IMR-90 (cell line): ENCODE measurements around the gene RGS4. TPM values are rescaled to one million over a fixed set of nuclear protein-coding genes. Genes with fewer than 3 reads are reported as not detected.

Experiments used
- ATAC-seq: fragments of 200-7000 bp; cut with Tn5 transposase; 2 replicates; pipeline ENCODE4 v1.9.1; 2020; ENCODE audit warnings: low read depth, mild to moderate bottlenecking, moderate library complexity
- BruUV-seq: library from RNA; stranded (reverse); fragments of 400-500 nt; replicated peaks from 2 replicates; lab custom pipeline; 2021; lab: Mats Ljungman, UMichigan
- CTCF ChIA-PET: fragments of 300-600 bp; formaldehyde crosslinking; extraction: SDS; loops from one replicate; lab custom pipeline; 2021; ENCODE audit warnings: antibody characterized with exemption; lab: Yijun Ruan, JAX
- POLR2A ChIA-PET: fragments of 300-600 bp; sonication (Branson Sonifier 250); formaldehyde crosslinking; loops from one replicate; lab custom pipeline; 2022; ENCODE audit warnings: antibody characterized with exemption; ENCODE audit not compliant: unreplicated experiment; lab: Charles Lee
- DNase-seq: peaks from one replicate; pipeline ENCODE4 v3.0.0; 2013
- H2AFZ ChIP-seq: replicated peaks from 2 replicates; pipeline ENCODE3; 2013; ENCODE audit warnings: low read length, mild to moderate bottlenecking; ENCODE audit not compliant: poor library complexity
- H2AK5ac ChIP-seq: 2 replicates; pipeline ENCODE4 v1.6.1; 2013; ENCODE audit warnings: low read depth, low read length, inconsistent platforms
- H2AK9ac ChIP-seq: replicated peaks from 2 replicates; pipeline ENCODE3; 2013; ENCODE audit warnings: mild to moderate bottlenecking, low read depth, low read length, moderate library complexity; ENCODE audit not compliant: poor library complexity
- H2BK120ac ChIP-seq: 2 replicates; pipeline ENCODE4 v1.6.1; 2013; ENCODE audit warnings: low read depth, low read length, inconsistent platforms
- H2BK15ac ChIP-seq: 3 replicates; pipeline ENCODE4 v1.6.1; 2013; ENCODE audit warnings: low read depth, low read length, inconsistent platforms
- H2BK20ac ChIP-seq: 2 replicates; pipeline ENCODE4 v1.6.1; 2013; ENCODE audit warnings: low read depth, mild to moderate bottlenecking, inconsistent platforms, low read length, moderate library complexity
- H2BK5ac ChIP-seq: 2 replicates; pipeline ENCODE4 v1.6.1; 2013; ENCODE audit warnings: mild to moderate bottlenecking, low read depth, low read length, inconsistent platforms; ENCODE audit not compliant: poor library complexity, severe bottlenecking
- H3K14ac ChIP-seq: replicated peaks from 2 replicates; pipeline ENCODE4 v1.6.1; 2013; ENCODE audit warnings: low read depth, low read length, inconsistent platforms
- H3K18ac ChIP-seq: 2 replicates; pipeline ENCODE4 v1.6.1; 2013; ENCODE audit warnings: low read depth, low read length, control low read depth
- H3K23ac ChIP-seq: 2 replicates; pipeline ENCODE4 v1.6.1; 2013; ENCODE audit warnings: low read depth, low read length, inconsistent platforms
- H3K27ac ChIP-seq: 2 replicates; pipeline ENCODE4 v1.5.1; 2013; ENCODE audit warnings: mild to moderate bottlenecking, control low read depth, low read length; ENCODE audit not compliant: insufficient read depth
- H3K27me3 ChIP-seq: 2 replicates; pipeline ENCODE4 v1.6.1; 2013; ENCODE audit warnings: low read length; ENCODE audit not compliant: control insufficient read depth, insufficient read depth
- H3K36me3 ChIP-seq: 2 replicates; pipeline ENCODE4 v1.6.1; 2013; ENCODE audit warnings: low read length, mixed read lengths; ENCODE audit not compliant: control insufficient read depth, insufficient read depth
- H3K4ac ChIP-seq: 2 replicates; pipeline ENCODE4 v1.6.1; 2013; ENCODE audit warnings: low read depth, low read length, inconsistent platforms
- H3K4me1 ChIP-seq: 2 replicates; pipeline ENCODE4 v1.6.1; 2013; ENCODE audit warnings: low read length, mixed read lengths; ENCODE audit not compliant: control insufficient read depth, insufficient read depth
- H3K4me2 ChIP-seq: 2 replicates; pipeline ENCODE4 v1.6.1; 2013; ENCODE audit warnings: low read depth, mild to moderate bottlenecking, control low read depth, low read length, moderate library complexity
- H3K4me3 ChIP-seq: 2 replicates; pipeline ENCODE4 v1.5.1; 2013; ENCODE audit warnings: low read depth, mild to moderate bottlenecking, control low read depth, low read length, moderate library complexity; ENCODE audit not compliant: insufficient read depth
- H3K56ac ChIP-seq: 2 replicates; pipeline ENCODE4 v1.6.1; 2013; ENCODE audit warnings: low read length, inconsistent platforms; ENCODE audit not compliant: insufficient read depth; ENCODE audit errors: extremely low read depth
- H3K79me1 ChIP-seq, 2 experiments: 2 replicates each; pipeline ENCODE4 v1.6.1; 2013; ENCODE audit warnings: low read length in 2 of 2, inconsistent platforms in 1 of 2, low read depth in 1 of 2
- H3K9ac ChIP-seq: 2 replicates; pipeline ENCODE4 v1.6.1; 2013; ENCODE audit warnings: low read depth, low read length, control low read depth
- H3K9me1 ChIP-seq: 2 replicates; pipeline ENCODE4 v1.6.1; 2013; ENCODE audit warnings: low read length, inconsistent platforms; ENCODE audit not compliant: insufficient read depth
- H3K9me3 ChIP-seq: 2 replicates; pipeline ENCODE4 v1.6.1; 2013; ENCODE audit warnings: low read length; ENCODE audit not compliant: control insufficient read depth, insufficient read depth
- H4K20me1 ChIP-seq: 2 replicates; pipeline ENCODE4 v1.6.1; 2013; ENCODE audit warnings: low read length, inconsistent platforms; ENCODE audit not compliant: insufficient read depth
- H4K5ac ChIP-seq: 2 replicates; pipeline ENCODE4 v1.6.1; 2013; ENCODE audit warnings: mild to moderate bottlenecking, low read depth, low read length, control low read depth
- H4K8ac ChIP-seq, 2 experiments: 2 replicates each; pipeline ENCODE4 v1.6.1; 2013; ENCODE audit warnings: low read depth in 2 of 2, low read length in 2 of 2, control low read depth in 1 of 2, inconsistent platforms in 1 of 2
- H4K91ac ChIP-seq: 2 replicates; pipeline ENCODE4 v1.6.1; 2013; ENCODE audit warnings: low read depth, low read length, inconsistent platforms; ENCODE audit not compliant: insufficient read depth
- BHLHE40 ChIP-seq: fragments of 150-350 bp; IDR thresholded peaks from 2 replicates; pipeline ENCODE4 v1.6.1; 2016; ENCODE audit warnings: mild to moderate bottlenecking, low read depth, low read length
- CEBPB ChIP-seq: IDR thresholded peaks from 2 replicates; pipeline ENCODE4 v1.6.1; 2012; ENCODE audit warnings: low read depth, low read length, improper control_type of control experiment
- CHD1 ChIP-seq: IDR thresholded peaks from 2 replicates; pipeline ENCODE4 v1.6.1; 2012; ENCODE audit warnings: low read depth, low read length, improper control_type of control experiment
- CTCF ChIP-seq: conservative IDR thresholded peaks from 2 replicates; pipeline ENCODE4 v1.5.1; 2012; ENCODE audit warnings: mild to moderate bottlenecking, low read depth, low read length, improper control_type of control experiment
- ELK1 ChIP-seq: fragments of 150-350 bp; IDR thresholded peaks from 2 replicates; pipeline ENCODE4 v1.6.1; 2016; ENCODE audit warnings: low read depth, mild to moderate bottlenecking, low read length, moderate library complexity, borderline replicate concordance
- FOS ChIP-seq: fragments of 150-350 bp; IDR thresholded peaks from 2 replicates; pipeline ENCODE4 v1.6.1; 2016; ENCODE audit warnings: low read depth, low read length
- MAFK ChIP-seq: IDR thresholded peaks from 2 replicates; pipeline ENCODE4 v1.6.1; 2012; ENCODE audit warnings: low read depth, low read length, improper control_type of control experiment
- MAZ ChIP-seq: IDR thresholded peaks from 2 replicates; pipeline ENCODE4 v1.6.1; 2012; ENCODE audit warnings: low read depth, mild to moderate bottlenecking, low read length, improper control_type of control experiment, moderate library complexity, borderline replicate concordance
- MXI1 ChIP-seq: IDR thresholded peaks from 2 replicates; pipeline ENCODE4 v1.6.1; 2012; ENCODE audit warnings: low read depth, mild to moderate bottlenecking, low read length, moderate library complexity, borderline replicate concordance
- NFE2L2 ChIP-seq: fragments of 150-350 bp; IDR thresholded peaks from 2 replicates; pipeline ENCODE4 v1.6.1; 2016; ENCODE audit warnings: low read depth, mild to moderate bottlenecking, low read length
- POLR2A ChIP-seq: IDR thresholded peaks from 2 replicates; pipeline ENCODE4 v1.6.1; 2012; ENCODE audit warnings: mild to moderate bottlenecking, low read depth, low read length
- RAD21 ChIP-seq: IDR thresholded peaks from 2 replicates; pipeline ENCODE4 v1.6.1; 2012; ENCODE audit warnings: low read length, improper control_type of control experiment
- RCOR1 ChIP-seq: IDR thresholded peaks from 2 replicates; pipeline ENCODE4 v1.6.1; 2012; ENCODE audit warnings: mild to moderate bottlenecking, low read length, improper control_type of control experiment; ENCODE audit not compliant: insufficient replicate concordance
- RFX5 ChIP-seq: IDR thresholded peaks from 2 replicates; pipeline ENCODE4 v1.8.0; 2012; ENCODE audit warnings: low read depth, mild to moderate bottlenecking, low read length, moderate library complexity
- SMC3 ChIP-seq: fragments of 150-350 bp; IDR thresholded peaks from 2 replicates; pipeline ENCODE4 v1.6.1; 2016; ENCODE audit warnings: low read depth, mild to moderate bottlenecking, antibody characterized with exemption, low read length, moderate library complexity
- WGBS, 2 experiments: methylation state at CpG; one replicate each; pipeline versions ENCODE4 v1.1.5 to v1.1.7; 2013; ENCODE audit warnings: missing lambda C conversion rate in 2 of 2; ENCODE audit not compliant: insufficient read length in 1 of 2; ENCODE audit errors: extremely low coverage in 2 of 2; 5-methylcytosine and 5-hydroxymethylcytosine counted together
- dilution Hi-C: fragments of 300-500 bp; cut with HindIII; formaldehyde crosslinking; loops from one replicate; pipeline ENCODE4 v1.14.3; 2018; ENCODE audit warnings: low sequenced_read_pairs; ENCODE audit not compliant: unreplicated experiment
- in situ Hi-C: fragments of 300-500 bp; cut with MboI; formaldehyde crosslinking; loops from 3 replicates; pipeline ENCODE4 v1.14.3; 2019; ENCODE audit warnings: low sequenced_read_pairs, inconsistent platforms, mixed read lengths
- intact Hi-C: fragments of 100-400 bp; cut with micrococcal nuclease; formaldehyde crosslinking; loops from 2 replicates; pipeline ENCODE4 v1.10.0; 2022
- polyA plus RNA-seq, 3 experiments: library from polyadenylated mRNA; depleted of rRNA; stranded (reverse); fragments of >200 nt; gene quantifications; 2 replicates each; pipeline ENCODE4 v1.2.3, GENCODE V29; 2012; ENCODE audit warnings: low replicate concordance in 1 of 3
- total RNA-seq: library from RNA; depleted of rRNA; stranded (reverse); fragments of >200 nt; gene quantifications from 2 replicates; pipeline ENCODE4 v1.2.3, GENCODE V29; 2012
- TF ChIP-seq, protein P1 (sequence below): fragments of 150-350 bp; IDR thresholded peaks from 2 replicates; pipeline ENCODE4 v1.6.1; 2017; ENCODE audit warnings: mild to moderate bottlenecking, antibody characterized with exemption, low read length, low read depth

The RGS4 gene
- total and polyA plus RNA-seq, 2 of the 4 experiments (the other 2 are of a cell fraction) = 202 to 538 TPM

GRCh38 chr1:163106364-163106987 lies 37.3 kb downstream of the RGS4 start:
- H4K5ac ChIP-seq = no peak overlapping the region
- no peaks in the 10 kb centered on the region for H3K4me1 ChIP-seq
- H3K27ac ChIP-seq = no peak overlapping the region
- no peak overlapping the region for H3K4me2 ChIP-seq
- H4K20me1 ChIP-seq = no peaks in the 10 kb centered on the region
- no TSS peak for BruUV-seq
- H3K14ac ChIP-seq = no peak overlapping the region
- intact Hi-C loops = no loop called here
- no peak overlapping the region for H2BK15ac ChIP-seq
- ATAC-seq (no peak), DNase-seq (no peak)
- H3K9me3 ChIP-seq = no peaks in the 10 kb centered on the region
- H3K4me3 ChIP-seq = no peak overlapping the region
- H3K79me1 ChIP-seq = no peaks in the 10 kb centered on the region
- no peak overlapping the region for H3K9ac ChIP-seq
- no peak overlapping the region for H2BK20ac ChIP-seq
- H2AK9ac ChIP-seq = no peak overlapping the region
- WGBS, 2 experiments = 88% methylated on average over 1 of the region's 2 CpGs; no CpG with 5 or more reads in 1 of the 2 experiments
- H3K36me3 ChIP-seq = no peaks in the 10 kb centered on the region
- H3K56ac ChIP-seq = no peak overlapping the region
- no peaks in the 10 kb centered on the region for H3K9me1 ChIP-seq
- H2AK5ac ChIP-seq = no peak overlapping the region
- ChIA-PET CTCF (interaction anchor here (0.7 to 1.6 kb wide), 2 partner anchors 35 to 206 kb away, joined by 3 to 5 read pairs; no protein-coding TSS in a partner anchor), POLR2A (no interaction called here)
- no peak overlapping the region for H3K18ac ChIP-seq
- no peak overlapping the region for H3K23ac ChIP-seq
- dilution Hi-C loops = no loop called here
- TF ChIP-seq RFX5 (no peak), NFE2L2 (no peak), FOS (no peak), RCOR1 (no peak), CEBPB (no peak), MXI1 (no peak), ELK1 (no peak), BHLHE40 (no peak), MAZ (no peak), RAD21 (no peak), MAFK (no peak), SMC3 (no peak), CHD1 (no peak), POLR2A (no peak), CTCF (no peak)
- TF ChIP-seq, protein P1, sequence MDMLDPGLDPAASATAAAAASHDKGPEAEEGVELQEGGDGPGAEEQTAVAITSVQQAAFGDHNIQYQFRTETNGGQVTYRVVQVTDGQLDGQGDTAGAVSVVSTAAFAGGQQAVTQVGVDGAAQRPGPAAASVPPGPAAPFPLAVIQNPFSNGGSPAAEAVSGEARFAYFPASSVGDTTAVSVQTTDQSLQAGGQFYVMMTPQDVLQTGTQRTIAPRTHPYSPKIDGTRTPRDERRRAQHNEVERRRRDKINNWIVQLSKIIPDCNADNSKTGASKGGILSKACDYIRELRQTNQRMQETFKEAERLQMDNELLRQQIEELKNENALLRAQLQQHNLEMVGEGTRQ = no peak
- H3K27me3 ChIP-seq = no peaks in the 10 kb centered on the region
- no peak overlapping the region for H3K4ac ChIP-seq
- no peak overlapping the region for H2AFZ ChIP-seq
- no peak overlapping the region for H2BK120ac ChIP-seq
- no peak overlapping the region for H2BK5ac ChIP-seq
- in situ Hi-C loops = no loop called here
- H4K91ac ChIP-seq = no peak overlapping the region
- no peak overlapping the region for H4K8ac ChIP-seq
